GM19240 (cell line): Measurements from ENCODE around the gene WWOX.

Source experiments
- DNase-seq: peaks from one replicate; pipeline ENCODE4 v3.0.0; 2011; ENCODE audit warnings: low spot score; ENCODE audit not compliant: insufficient read length

The WWOX gene

GRCh38 chr16:78331731-78332130 is 232.3 kb downstream of the WWOX start:
- no peak for DNase-seq

- no peak for DNase-seq
These were observed 234.4 kb downstream of the WWOX start for GRCh38 chr16:78333808-78334207.

- DNase-seq = no peak
These were observed 241.1 kb downstream of the WWOX start for GRCh38 chr16:78340590-78340989.

GRCh38 chr16:78348068-78348467 is 248.6 kb downstream of the WWOX start:
- DNase-seq = no peak

- DNase-seq = no peak
These were observed 249.4 kb downstream of the WWOX start for GRCh38 chr16:78348886-78349285.

GRCh38 chr16:78352184-78352583 is 252.7 kb downstream of the WWOX start:
- no peak for DNase-seq

GRCh38 chr16:78353640-78354275 is 254.3 kb downstream of the WWOX start:
- no peak for DNase-seq

GRCh38 chr16:78362524-78363135 is 263.2 kb downstream of the WWOX start:
- no peak for DNase-seq

- no peak for DNase-seq
These were observed 264.5 kb downstream of the WWOX start for GRCh38 chr16:78363843-78364555.

- no peak for DNase-seq
These were observed 265.1 kb downstream of the WWOX start for GRCh38 chr16:78364556-78364880.

- no peak for DNase-seq
These were observed 265.9 kb downstream of the WWOX start for GRCh38 chr16:78365366-78365765.

GRCh38 chr16:78368121-78369102 is 269.0 kb downstream of the WWOX start:
- DNase-seq = no peak

- no peak for DNase-seq
These were observed 272.8 kb downstream of the WWOX start for GRCh38 chr16:78372277-78372676.

GRCh38 chr16:78375055-78375679 is 275.7 kb downstream of the WWOX start:
- DNase-seq = no peak

- DNase-seq = no peak
These were observed 277.0 kb downstream of the WWOX start for GRCh38 chr16:78376452-78376851.

GRCh38 chr16:78377312-78377711 is 277.9 kb downstream of the WWOX start:
- no peak for DNase-seq

GRCh38 chr16:78381060-78381459 is 281.6 kb downstream of the WWOX start:
- DNase-seq = no peak

GRCh38 chr16:78383118-78383517 is 283.7 kb downstream of the WWOX start:
- DNase-seq = no peak

GRCh38 chr16:78385086-78385805 is 285.8 kb downstream of the WWOX start:
- no peak for DNase-seq

- DNase-seq = no peak
These were observed 287.3 kb downstream of the WWOX start for GRCh38 chr16:78386557-78387324.
